ENCODE results near the gene NR4A1.

The NR4A1 gene

DNA sequence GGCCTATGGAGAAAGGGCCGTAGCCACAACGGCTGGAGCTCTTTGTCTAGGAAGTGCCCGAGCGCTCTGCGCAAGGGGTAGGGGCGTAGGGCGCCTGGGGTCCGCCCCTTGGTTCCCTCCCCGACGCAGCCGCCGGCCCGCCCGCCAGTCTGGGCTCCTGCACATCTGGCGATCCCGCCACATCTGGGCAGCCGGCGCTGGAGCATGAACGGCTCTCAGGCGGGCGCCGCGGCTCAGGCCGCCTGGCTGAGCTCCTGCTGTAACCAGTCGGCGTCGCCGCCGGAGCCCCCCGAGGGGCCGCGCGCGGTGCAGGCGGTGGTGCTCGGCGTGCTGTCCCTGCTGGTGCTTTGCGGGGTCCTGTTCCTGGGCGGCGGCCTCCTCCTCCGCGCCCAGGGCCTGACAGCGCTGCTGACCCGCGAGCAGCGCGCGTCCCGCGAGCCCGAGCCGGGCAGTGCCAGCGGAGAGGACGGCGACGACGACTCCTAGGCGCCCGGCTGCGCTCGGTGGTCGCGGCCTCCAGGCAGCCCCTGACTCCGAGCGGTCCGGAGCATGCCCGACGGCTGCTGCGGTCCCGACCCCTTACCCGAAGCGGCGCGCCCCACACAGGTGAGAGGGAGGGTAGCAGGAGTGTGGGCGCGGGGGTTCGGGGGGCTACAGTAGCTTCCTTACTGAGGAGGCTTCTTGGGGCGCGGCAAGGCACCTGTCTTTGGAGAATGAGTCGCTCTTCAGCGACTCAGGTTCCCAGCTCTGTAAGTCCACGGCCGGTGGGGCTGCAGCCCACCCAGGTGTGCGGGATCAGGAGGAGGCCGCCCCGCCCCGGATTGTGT, 28.5 kb downstream of the NR4A1 start, which contains the start of gene SMIM41:
TSS of gene SMIM41 (plus strand) at position 129 of the 827 bp plus-strand sequence. CDS start at position 205, 76 bp downstream.
- Histone ChIP-seq H3K27me3 (ENCODE audit: insufficient read depth, low read length, poor library complexity, severe bottlenecking) (no peaks in the 10 kb centered on the region), H3K9me3 (ENCODE audit: insufficient read depth, low read depth, low read length) (no peaks in the 10 kb centered on the region), H3K36me3 (ENCODE audit: insufficient read depth, low read length) (peaks cover 26% of the 10 kb centered on the region; the same call in 1 of the 2 replicates), H2AFZ (ENCODE audit: low read length) (no peak within 1 kb of the TSS), H4K20me1 (ENCODE audit: insufficient read depth, low read length, poor library complexity, severe bottlenecking) (peaks cover 14% of the 10 kb centered on the region), H3K4me2 (ENCODE audit: low read depth, low read length, poor library complexity, severe bottlenecking) (no peak within 1 kb of the TSS), H3F3A (ENCODE audit: low read depth) (no peaks in the 10 kb centered on the region), H3K4me1 (ENCODE audit: insufficient read depth, low read length, poor library complexity, severe bottlenecking) (peaks cover 24% of the 10 kb centered on the region), H3K9me2 (replicated peaks; ENCODE audit: low read depth, low read length) (no peaks in the 10 kb centered on the region), H3K79me2 (ENCODE audit: insufficient read depth, low read length) (peaks cover 22% of the 10 kb centered on the region), H3K4me3 (ENCODE audit: low read length, poor library complexity, severe bottlenecking) (no peak within 1 kb of the TSS), H3K9ac (ENCODE audit: low read depth, low read length, poor library complexity, severe bottlenecking) (no peak within 1 kb of the TSS)
- TF ChIP-seq CTCF (conservative IDR thresholded peaks at IDR 0.05; ENCODE audit: low read length) (no peak), EZH2phosphoT487 (IDR thresholded peaks at IDR 0.05; ENCODE audit: borderline replicate concordance) (no peak)

DNA sequence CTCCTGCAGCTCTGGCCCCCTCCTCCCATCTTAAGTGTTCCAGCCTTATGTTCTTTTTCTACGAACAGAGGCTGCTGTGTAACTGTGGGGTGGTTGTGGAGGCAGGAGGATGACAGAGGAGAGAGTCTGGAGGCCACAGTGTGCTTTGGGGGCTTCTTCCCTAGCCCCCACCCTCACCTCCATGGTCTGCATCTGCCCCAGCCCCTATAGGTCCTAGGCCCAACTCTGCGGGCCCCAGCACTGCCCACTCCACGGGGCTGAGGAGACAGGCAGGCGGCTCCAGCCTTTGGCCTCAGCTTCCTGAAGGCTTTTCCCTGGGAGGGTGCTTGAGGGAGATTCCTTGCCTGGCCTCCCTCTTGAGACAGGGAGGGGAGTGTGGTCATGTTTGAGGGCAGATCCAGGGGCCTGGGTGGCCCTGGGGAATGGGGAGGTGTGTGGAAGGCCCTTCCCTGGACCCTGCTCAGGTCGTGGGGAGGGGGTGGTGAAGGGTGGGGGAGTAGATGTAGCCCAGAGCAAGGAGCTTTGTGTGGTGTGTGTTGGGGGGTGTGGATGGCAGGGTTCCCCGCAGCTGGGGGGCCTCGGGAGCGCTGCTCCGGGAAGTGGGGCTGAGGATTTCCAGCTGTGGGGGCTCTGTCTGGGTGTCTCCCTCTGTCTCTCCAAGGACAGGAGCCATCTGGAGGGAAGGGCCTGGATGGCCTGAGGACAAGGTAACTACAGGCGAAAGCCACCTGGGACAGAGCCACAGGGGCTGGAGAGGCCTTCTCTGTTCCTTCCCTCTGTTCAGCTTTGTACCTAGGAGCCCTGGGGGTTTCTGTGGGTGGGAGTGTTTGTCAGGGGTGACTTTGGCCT, 29.4 kb downstream of the NR4A1 start:
- peaks cover 26% of the 10 kb centered on the region; the same call in 1 of the 2 replicates for H3K36me3 ChIP-seq (ENCODE audit: insufficient read depth, low read length)
- H3K4me1 ChIP-seq (ENCODE audit: insufficient read depth, low read length, poor library complexity, severe bottlenecking), result peaks cover 17% of the 10 kb centered on the region
- H3K4me2 ChIP-seq (ENCODE audit: low read depth, low read length, poor library complexity, severe bottlenecking), result no peak overlapping the region
- H3K79me2 ChIP-seq (ENCODE audit: insufficient read depth, low read length), result peaks cover 14% of the 10 kb centered on the region
- no peak for TF ChIP-seq EZH2phosphoT487 (IDR thresholded peaks at IDR 0.05; ENCODE audit: borderline replicate concordance)
- no peak for TF ChIP-seq CTCF (conservative IDR thresholded peaks at IDR 0.05; ENCODE audit: low read length)
- peaks cover 5% of the 10 kb centered on the region for H4K20me1 ChIP-seq (ENCODE audit: insufficient read depth, low read length, poor library complexity, severe bottlenecking)
- no peak overlapping the region for H3K9ac ChIP-seq (ENCODE audit: low read depth, low read length, poor library complexity, severe bottlenecking)
- H3K9me2 ChIP-seq (replicated peaks; ENCODE audit: low read depth, low read length), result no peaks in the 10 kb centered on the region
- no peak overlapping the region for H3K4me3 ChIP-seq (ENCODE audit: low read length, poor library complexity, severe bottlenecking)
- H3F3A ChIP-seq (ENCODE audit: low read depth), result no peaks in the 10 kb centered on the region
- H3K27me3 ChIP-seq (ENCODE audit: insufficient read depth, low read length, poor library complexity, severe bottlenecking), result no peaks in the 10 kb centered on the region
- no peak overlapping the region for H2AFZ ChIP-seq (ENCODE audit: low read length)
- no peaks in the 10 kb centered on the region for H3K9me3 ChIP-seq (ENCODE audit: insufficient read depth, low read depth, low read length)

DNA sequence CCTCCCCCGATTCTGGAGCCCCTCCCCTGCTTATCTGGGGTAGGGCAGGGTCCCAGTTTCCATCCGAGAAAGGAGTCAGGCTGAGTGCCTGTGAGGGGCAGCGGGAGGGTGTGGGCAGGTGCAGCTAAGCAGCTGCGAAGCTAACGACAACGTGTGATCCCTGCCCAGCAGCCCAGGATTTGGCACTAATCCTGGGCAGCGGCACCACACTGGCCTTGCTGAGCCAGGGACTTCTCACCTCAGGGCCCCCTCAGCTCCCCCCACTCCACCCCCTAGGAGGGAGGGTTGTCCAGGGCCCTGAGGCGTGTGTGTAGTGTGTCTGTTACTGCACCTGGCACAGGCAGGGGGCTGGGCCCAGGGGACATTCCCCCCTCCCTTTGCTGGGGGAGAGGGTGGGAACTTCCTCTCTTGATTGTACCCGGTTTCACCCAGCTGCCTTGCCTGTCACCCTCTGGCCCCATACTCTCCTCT, 30.1 kb downstream of the NR4A1 start:
- Histone ChIP-seq H3K4me3 (ENCODE audit: low read length, poor library complexity, severe bottlenecking) (no peak overlapping the region), H4K20me1 (ENCODE audit: insufficient read depth, low read length, poor library complexity, severe bottlenecking) (peaks cover 3% of the 10 kb centered on the region), H3K9me2 (replicated peaks; ENCODE audit: low read depth, low read length) (no peaks in the 10 kb centered on the region)

More for the DNA sequence above, 30.1 kb downstream of the NR4A1 start:
- TF ChIP-seq CTCF (conservative IDR thresholded peaks at IDR 0.05; ENCODE audit: low read length) (no peak), EZH2phosphoT487 (IDR thresholded peaks at IDR 0.05; ENCODE audit: borderline replicate concordance) (no peak)
- Histone ChIP-seq H3K4me2 (ENCODE audit: low read depth, low read length, poor library complexity, severe bottlenecking) (peak overlapping the region; percentile 12), H3F3A (ENCODE audit: low read depth) (no peaks in the 10 kb centered on the region), H3K27me3 (ENCODE audit: insufficient read depth, low read length, poor library complexity, severe bottlenecking) (no peaks in the 10 kb centered on the region), H3K9ac (ENCODE audit: low read depth, low read length, poor library complexity, severe bottlenecking) (no peak overlapping the region), H3K36me3 (ENCODE audit: insufficient read depth, low read length) (peaks cover 25% of the 10 kb centered on the region; the same call in 1 of the 2 replicates), H3K4me1 (ENCODE audit: insufficient read depth, low read length, poor library complexity, severe bottlenecking) (peaks cover 15% of the 10 kb centered on the region), H3K79me2 (ENCODE audit: insufficient read depth, low read length) (peaks cover 8% of the 10 kb centered on the region; the same call in 1 of the 2 replicates), H2AFZ (ENCODE audit: low read length) (no peak overlapping the region), H3K9me3 (ENCODE audit: insufficient read depth, low read depth, low read length) (no peaks in the 10 kb centered on the region)
